ENCODE measurements around the gene APOO. TPM values are rescaled to one million over a fixed set of nuclear protein-coding genes. Genes with fewer than 3 reads are reported as not detected.

Gene APOO
- total RNA-seq, 3 donors from 2014 or later = 19.2 to 38.7 (median 36.6) TPM

DNA sequence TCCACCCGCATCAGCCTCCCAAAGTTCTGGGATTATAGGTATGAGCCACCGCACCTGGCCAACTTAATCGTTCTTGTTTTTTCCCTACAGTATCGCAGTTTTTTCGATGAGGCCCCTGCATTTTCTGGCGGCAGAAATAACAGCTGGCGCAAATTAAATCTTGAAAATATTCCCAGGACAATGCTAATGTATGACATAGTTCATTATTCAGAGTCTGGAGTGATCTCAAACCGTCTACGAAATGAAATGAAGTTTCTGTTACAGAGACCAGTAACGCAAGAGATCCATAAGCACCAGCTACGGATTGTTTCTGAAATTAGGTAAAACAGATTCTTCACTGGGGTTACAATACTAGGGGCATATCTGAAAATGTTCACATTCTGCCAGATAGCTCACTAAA, 27.4 kb upstream of the APOO start:
- H3K4me3 ChIP-seq = no peak overlapping the region
- H3K36me3 ChIP-seq (ENCODE audit: low read depth) = no peaks in the 10 kb centered on the region
- DNase-seq = no peak
- intact Hi-C loops (cut with DNase I, micrococcal nuclease) = no loop called here
- TF ChIP-seq, protein P1, sequence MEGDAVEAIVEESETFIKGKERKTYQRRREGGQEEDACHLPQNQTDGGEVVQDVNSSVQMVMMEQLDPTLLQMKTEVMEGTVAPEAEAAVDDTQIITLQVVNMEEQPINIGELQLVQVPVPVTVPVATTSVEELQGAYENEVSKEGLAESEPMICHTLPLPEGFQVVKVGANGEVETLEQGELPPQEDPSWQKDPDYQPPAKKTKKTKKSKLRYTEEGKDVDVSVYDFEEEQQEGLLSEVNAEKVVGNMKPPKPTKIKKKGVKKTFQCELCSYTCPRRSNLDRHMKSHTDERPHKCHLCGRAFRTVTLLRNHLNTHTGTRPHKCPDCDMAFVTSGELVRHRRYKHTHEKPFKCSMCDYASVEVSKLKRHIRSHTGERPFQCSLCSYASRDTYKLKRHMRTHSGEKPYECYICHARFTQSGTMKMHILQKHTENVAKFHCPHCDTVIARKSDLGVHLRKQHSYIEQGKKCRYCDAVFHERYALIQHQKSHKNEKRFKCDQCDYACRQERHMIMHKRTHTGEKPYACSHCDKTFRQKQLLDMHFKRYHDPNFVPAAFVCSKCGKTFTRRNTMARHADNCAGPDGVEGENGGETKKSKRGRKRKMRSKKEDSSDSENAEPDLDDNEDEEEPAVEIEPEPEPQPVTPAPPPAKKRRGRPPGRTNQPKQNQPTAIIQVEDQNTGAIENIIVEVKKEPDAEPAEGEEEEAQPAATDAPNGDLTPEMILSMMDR (IDR thresholded peaks at IDR 0.05) = no peak
- no peak for ATAC-seq
- H3K9me3 ChIP-seq = no peaks in the 10 kb centered on the region
- no peaks in the 10 kb centered on the region for H3K4me1 ChIP-seq (ENCODE audit: low read depth)

DNA sequence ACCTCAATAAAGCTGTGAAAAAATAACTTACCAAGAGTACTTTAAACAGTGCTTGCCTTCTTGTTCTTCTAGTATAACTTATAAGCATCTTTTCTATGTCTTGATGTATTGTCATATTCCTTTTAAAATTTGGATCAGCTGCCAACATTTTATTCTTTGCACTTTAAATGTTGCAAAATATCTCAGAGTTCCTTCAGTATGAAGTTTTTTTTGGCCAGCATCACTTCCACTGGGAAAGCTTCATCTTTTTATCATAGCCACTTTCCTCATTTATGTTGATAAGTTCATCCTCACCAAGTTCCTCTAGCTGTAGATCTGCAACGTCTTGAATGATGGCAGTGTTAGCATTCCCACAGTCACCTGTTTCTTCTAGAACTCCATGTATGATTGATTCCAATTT, 24.3 kb upstream of the APOO start:
- intact Hi-C loops (cut with DNase I, micrococcal nuclease) = no loop called here
- Histone ChIP-seq H3K36me3 (ENCODE audit: low read depth) (no peaks in the 10 kb centered on the region), H3K4me3 (no peak overlapping the region), H3K9me3 (no peaks in the 10 kb centered on the region), H3K4me1 (ENCODE audit: low read depth) (no peaks in the 10 kb centered on the region)
- no peak for ATAC-seq
- DNase-seq = no peak
- TF ChIP-seq, protein P1 (IDR thresholded peaks at IDR 0.05) = no peak

DNA sequence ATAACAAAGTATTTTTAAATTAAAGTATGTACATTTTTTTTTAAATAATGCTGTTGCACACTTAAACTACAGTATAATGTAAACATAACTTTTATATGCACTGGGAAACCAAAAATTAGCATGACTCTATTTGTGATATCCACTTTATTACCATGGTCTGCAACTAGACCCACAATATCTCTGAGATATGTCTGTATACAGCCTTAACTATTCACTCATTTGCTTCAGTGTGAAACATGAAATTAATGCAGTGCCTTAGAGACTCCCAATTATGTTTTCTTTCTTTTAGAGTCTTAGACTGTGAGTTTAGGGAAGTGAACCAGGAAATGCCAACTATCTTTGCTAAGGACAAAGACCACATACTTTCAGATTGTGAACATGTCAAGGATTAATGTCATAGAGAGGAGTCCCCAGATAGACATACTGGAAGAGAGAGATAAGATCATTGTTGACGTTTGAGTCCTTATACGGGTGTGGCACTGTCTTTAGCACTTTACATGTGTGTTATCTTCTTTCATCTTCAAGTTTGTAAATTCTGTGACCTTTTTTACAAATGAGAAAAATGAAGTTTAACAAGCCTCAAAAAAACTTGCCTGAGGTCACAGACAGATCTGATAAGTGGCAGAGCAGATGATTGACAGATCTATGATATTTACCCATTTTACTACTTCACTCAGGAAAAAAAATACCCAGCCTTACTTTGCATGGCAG, 23.3 kb upstream of the APOO start:
- Histone ChIP-seq H3K4me1 (ENCODE audit: low read depth) (no peaks in the 10 kb centered on the region), H3K36me3 (ENCODE audit: low read depth) (no peaks in the 10 kb centered on the region), H3K9me3 (no peaks in the 10 kb centered on the region), H3K4me3 (no peak overlapping the region)
- DNase-seq = no peak
- intact Hi-C loops (cut with DNase I, micrococcal nuclease) = no loop called here
- peak; percentile 57 for ATAC-seq
- TF ChIP-seq, protein P1 (IDR thresholded peaks at IDR 0.05) = no peak

DNA sequence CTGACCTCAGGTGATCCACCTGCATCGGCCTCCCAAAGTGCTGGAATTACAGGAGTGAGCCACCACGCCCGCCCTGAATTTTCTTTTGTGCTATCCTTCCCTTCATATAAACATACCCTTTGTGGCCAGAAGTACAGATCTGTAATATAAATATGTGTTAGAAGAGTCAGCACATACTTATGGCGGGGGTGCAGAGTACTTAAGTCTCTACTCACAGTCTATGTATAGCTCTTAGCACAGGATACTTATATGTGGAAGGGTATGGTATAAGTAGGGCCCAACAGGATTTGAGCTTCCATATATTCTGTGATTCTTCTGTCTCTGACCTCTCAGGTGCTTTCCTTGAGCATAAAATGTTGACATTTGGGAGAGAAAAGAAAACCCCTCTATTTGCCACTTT, 18.3 kb upstream of the APOO start:
- DNase-seq = no peak
- Histone ChIP-seq H3K36me3 (ENCODE audit: low read depth) (no peaks in the 10 kb centered on the region), H3K9me3 (no peaks in the 10 kb centered on the region), H3K4me1 (ENCODE audit: low read depth) (no peaks in the 10 kb centered on the region), H3K4me3 (no peak overlapping the region)
- TF ChIP-seq, protein P1 (IDR thresholded peaks at IDR 0.05) = no peak
- intact Hi-C loops (cut with DNase I, micrococcal nuclease) = no loop called here
- no peak for ATAC-seq

DNA sequence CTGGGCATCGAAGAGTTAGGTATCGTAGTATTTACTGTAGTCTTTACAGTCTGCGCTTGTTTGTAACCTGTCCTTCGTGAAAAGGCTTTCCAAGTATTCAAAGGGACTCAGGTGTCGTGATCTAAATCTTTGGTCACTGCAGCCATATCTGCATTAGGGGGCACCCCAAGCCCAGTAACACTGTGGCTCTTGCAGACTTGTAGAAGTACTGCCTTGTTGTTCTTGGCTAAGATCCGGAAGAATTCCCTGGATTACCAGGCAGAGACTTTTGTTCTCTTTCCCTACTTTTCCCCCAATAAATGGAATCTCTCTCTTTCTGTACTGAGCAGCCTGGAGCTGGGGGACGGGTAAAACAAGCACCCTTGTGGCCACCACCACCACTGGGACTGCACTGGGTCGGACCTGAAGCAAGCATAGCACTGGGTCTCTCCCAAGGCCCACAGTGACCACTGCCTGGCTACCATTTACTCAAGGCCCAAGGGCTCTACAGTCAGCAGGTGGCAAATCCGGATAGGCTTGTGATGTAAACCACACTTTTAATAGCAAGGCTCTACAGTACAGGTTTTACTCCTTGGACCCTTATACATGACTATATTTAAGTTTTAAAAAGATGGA, 12.1 kb upstream of the APOO start:
- TF ChIP-seq, protein P1 (IDR thresholded peaks at IDR 0.05) = no peak
- H3K36me3 ChIP-seq (ENCODE audit: low read depth) = no peaks in the 10 kb centered on the region
- H3K9me3 ChIP-seq = no peaks in the 10 kb centered on the region
- peak in 1 of 3 donors; percentile 28 for DNase-seq
- no peak for ATAC-seq
- no peaks in the 10 kb centered on the region for H3K4me1 ChIP-seq (ENCODE audit: low read depth)
- intact Hi-C loops (cut with DNase I, micrococcal nuclease) = no loop called here
- no peak overlapping the region for H3K4me3 ChIP-seq

Data from mucosa of descending colon (tissue), 3 donors.